Type B pancreatic cell (in vitro differentiated cells): Measurements from ENCODE around the gene GNG7. TPM values are rescaled to one million over a fixed set of nuclear protein-coding genes. Genes with fewer than 3 reads are reported as not detected.
"Not testable (repeated sequence)": the region's sequence is repeated elsewhere in the genome, so short reads cannot be mapped to it uniquely, and the experiment has no call there.

ENCODE experiments used
- DNase-seq: peaks from one replicate; pipeline ENCODE4 v3.0.0; 2021; ENCODE audit warnings: mixed read lengths; ENCODE audit not compliant: unreplicated experiment; ENCODE audit errors: extremely low spot score
- H3K27ac Mint-ChIP-seq: 2 replicates; pipeline ENCODE4 v1.8.0; 2021; ENCODE audit warnings: mild to moderate bottlenecking, mixed read lengths
- H3K27me3 Mint-ChIP-seq: 2 replicates; pipeline ENCODE4 v1.8.0; 2021; ENCODE audit warnings: mixed read lengths
- H3K36me3 Mint-ChIP-seq: 2 replicates; pipeline ENCODE4 v1.8.0; 2021; ENCODE audit warnings: mixed read lengths
- H3K4me1 Mint-ChIP-seq: one replicate; pipeline ENCODE4 v1.8.0; 2021; ENCODE audit warnings: mixed read lengths; ENCODE audit not compliant: unreplicated experiment
- H3K4me3 Mint-ChIP-seq: 2 replicates; pipeline ENCODE4 v1.8.0; 2021; ENCODE audit warnings: mild to moderate bottlenecking, mixed read lengths
- H3K9me3 Mint-ChIP-seq: 2 replicates; pipeline ENCODE4 v1.8.0; 2021; ENCODE audit warnings: mixed read lengths
- CTCF ChIP-seq: fragments of 200-600 bp; sonication (generic); conservative IDR thresholded peaks from 2 replicates; pipeline ENCODE4 v1.5.0; 2021; ENCODE audit warnings: antibody characterized with exemption, mild to moderate bottlenecking
- total RNA-seq: library from RNA; stranded (reverse); gene quantifications from 2 replicates; pipeline ENCODE4 v1.2.1, GENCODE V29; 2021; ENCODE audit warnings: low replicate concordance

Gene GNG7
- total RNA-seq, 1 donor from 2014 or later = 12.2 TPM

- Mint-ChIP-seq H3K27me3 (peaks cover 38% of the 10 kb centered on the region), H3K4me1 (peaks cover 14% of the 10 kb centered on the region), H3K4me3 (peak within 1 kb of the TSS; percentile 97), H3K27ac (peak within 1 kb of the TSS; percentile 97), H3K36me3 (no peaks in the 10 kb centered on the region), H3K9me3 (no peaks in the 10 kb centered on the region)
- no peak for TF ChIP-seq CTCF
- DNase-seq = peak; percentile 98
Observed at GRCh38 chr19:2475702-2476450, 226.6 kb downstream of the GNG7 start, which contains the start of gene GADD45B. Gene GADD45B (plus strand): TSS chr19:2476127. CDS start chr19:2476359, 232 bp downstream.

GRCh38 chr19:2475018-2475701, 227.3 kb downstream of the GNG7 start:
- no peaks in the 10 kb centered on the region for H3K9me3 Mint-ChIP-seq
- no peak for TF ChIP-seq CTCF
- peaks cover 14% of the 10 kb centered on the region for H3K4me1 Mint-ChIP-seq
- H3K36me3 Mint-ChIP-seq = no peaks in the 10 kb centered on the region
- H3K27me3 Mint-ChIP-seq = peaks cover 32% of the 10 kb centered on the region
- no peak for DNase-seq
- peak overlapping the region; percentile 69 for H3K27ac Mint-ChIP-seq
- peak overlapping the region; percentile 82 for H3K4me3 Mint-ChIP-seq

GRCh38 chr19:2474232-2475017, 228.1 kb downstream of the GNG7 start:
- H3K27me3 Mint-ChIP-seq = peaks cover 25% of the 10 kb centered on the region
- peak; percentile 100 for TF ChIP-seq CTCF
- H3K9me3 Mint-ChIP-seq = no peaks in the 10 kb centered on the region
- peaks cover 16% of the 10 kb centered on the region for H3K4me1 Mint-ChIP-seq
- DNase-seq = peak; percentile 91
- H3K36me3 Mint-ChIP-seq = no peaks in the 10 kb centered on the region
- peak overlapping the region; percentile 69 for H3K27ac Mint-ChIP-seq
- peak overlapping the region; percentile 82 for H3K4me3 Mint-ChIP-seq

GRCh38 chr19:2469915-2470200, 232.6 kb downstream of the GNG7 start:
- H3K36me3 Mint-ChIP-seq, DNase-seq, H3K27ac Mint-ChIP-seq, H3K27me3 Mint-ChIP-seq, H3K9me3 Mint-ChIP-seq, H3K4me3 Mint-ChIP-seq, H3K4me1 Mint-ChIP-seq: not testable (repeated sequence)

- DNase-seq = no peak
- no peaks in the 10 kb centered on the region for H3K9me3 Mint-ChIP-seq
- no peaks in the 10 kb centered on the region for H3K36me3 Mint-ChIP-seq
- H3K4me3 Mint-ChIP-seq = no peak overlapping the region
- peak overlapping the region; percentile 67 for H3K27ac Mint-ChIP-seq
- no peak for TF ChIP-seq CTCF
- no peaks in the 10 kb centered on the region for H3K27me3 Mint-ChIP-seq
- H3K4me1 Mint-ChIP-seq = peaks cover 5% of the 10 kb centered on the region
Observed at GRCh38 chr19:2469102-2469914, 233.2 kb downstream of the GNG7 start.
